Upper lobe of right lung (tissue), 1 donor: ENCODE data around the gene COA8. TPM values are rescaled to one million over a fixed set of nuclear protein-coding genes. Genes with fewer than 3 reads are reported as not detected.

Experiments used
- ATAC-seq: fragments of 200-7000 bp; cut with Tn5 transposase; one replicate; pipeline ENCODE4 v1.9.1; 2020; ENCODE audit warnings: mild to moderate bottlenecking, moderate library complexity
- DNase-seq: peaks from one replicate; pipeline ENCODE4 v3.0.0-alpha.2; 2020
- H3K27ac ChIP-seq: fragments of 200-600 bp; one replicate; pipeline ENCODE4 v1.8.0; 2022
- H3K27me3 ChIP-seq: fragments of 200-600 bp; one replicate; pipeline ENCODE4 v1.8.0; 2022; ENCODE audit warnings: mild to moderate bottlenecking
- H3K36me3 ChIP-seq: fragments of 200-600 bp; one replicate; pipeline ENCODE4 v1.8.0; 2022
- H3K4me1 ChIP-seq: fragments of 200-600 bp; one replicate; pipeline ENCODE4 v1.8.0; 2022
- H3K4me3 ChIP-seq: fragments of 200-600 bp; one replicate; pipeline ENCODE4 v1.8.0; 2022; ENCODE audit warnings: mild to moderate bottlenecking
- H3K9me3 ChIP-seq: fragments of 200-600 bp; one replicate; pipeline ENCODE4 v1.8.0; 2022
- intact Hi-C: fragments of 100-400 bp; cut with DNase I; formaldehyde crosslinking; loops from one replicate; pipeline ENCODE4 v1.11.0; 2022
- total RNA-seq: library from RNA; stranded (reverse); fragmentation: NEBNext Ultra II Directional; extraction: Animal tissue kit (Norgen Biotek cat#: 25700); gene quantifications from one replicate; pipeline ENCODE4 v1.2.1, GENCODE V29; 2021
- TF ChIP-seq, protein P1 (sequence below): fragments of 200-600 bp; IDR thresholded peaks from one replicate; pipeline ENCODE4 v1.8.0; 2022; ENCODE audit warnings: antibody characterized with exemption
- donor health status: DM: no; HTN: yes; CAD: no; lungs with severe emphysema.

The COA8 gene
- total RNA-seq, 1 donor from 2014 or later = 29.7 TPM

DNA sequence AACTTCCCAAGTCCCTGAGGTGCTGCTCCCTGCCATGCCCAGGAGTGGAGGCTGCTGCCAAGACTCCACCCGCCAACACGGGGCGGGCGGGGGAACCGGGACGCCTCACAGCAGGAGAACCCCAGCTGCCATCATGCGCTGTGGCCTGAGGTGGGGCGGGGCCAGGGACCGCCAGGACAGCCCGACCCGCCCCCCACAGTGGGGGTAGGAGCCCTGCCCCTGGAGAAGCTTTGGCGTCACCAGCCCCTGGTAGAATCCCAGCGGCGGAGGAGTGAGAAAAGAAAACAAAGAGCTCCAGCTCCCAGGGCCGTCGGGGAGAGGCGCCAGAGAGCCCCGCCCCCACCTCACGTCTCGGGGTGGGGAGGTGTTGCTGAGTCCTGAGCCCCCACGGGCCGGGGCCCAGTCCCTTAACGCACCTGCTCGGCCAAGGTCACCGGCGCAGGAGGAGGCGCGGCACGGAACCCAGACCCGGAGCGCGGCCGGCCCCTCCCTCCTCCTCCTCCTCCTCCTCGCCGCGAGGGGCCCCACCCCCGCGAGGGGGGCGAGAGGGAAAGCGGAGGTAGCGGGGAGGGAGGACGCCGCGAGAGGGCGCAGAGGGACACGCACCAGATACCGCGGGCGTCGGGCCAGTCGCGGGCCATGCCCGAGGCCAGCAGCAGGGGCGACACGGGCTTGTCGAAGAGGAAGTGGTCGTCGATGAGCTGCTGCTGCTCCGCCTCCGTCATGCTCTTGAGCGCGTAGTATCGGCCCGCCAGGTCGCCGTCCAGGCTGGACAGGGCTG, 41.9 kb upstream of the COA8 start:
- ATAC-seq (peak; percentile 80), DNase-seq (peak; percentile 94)
- H3K9me3 ChIP-seq = no peaks in the 10 kb centered on the region
- H3K4me1 ChIP-seq = peaks cover 51% of the 10 kb centered on the region
- intact Hi-C loops = no loop called here
- H3K27me3 ChIP-seq = no peaks in the 10 kb centered on the region
- TF ChIP-seq, protein P1, sequence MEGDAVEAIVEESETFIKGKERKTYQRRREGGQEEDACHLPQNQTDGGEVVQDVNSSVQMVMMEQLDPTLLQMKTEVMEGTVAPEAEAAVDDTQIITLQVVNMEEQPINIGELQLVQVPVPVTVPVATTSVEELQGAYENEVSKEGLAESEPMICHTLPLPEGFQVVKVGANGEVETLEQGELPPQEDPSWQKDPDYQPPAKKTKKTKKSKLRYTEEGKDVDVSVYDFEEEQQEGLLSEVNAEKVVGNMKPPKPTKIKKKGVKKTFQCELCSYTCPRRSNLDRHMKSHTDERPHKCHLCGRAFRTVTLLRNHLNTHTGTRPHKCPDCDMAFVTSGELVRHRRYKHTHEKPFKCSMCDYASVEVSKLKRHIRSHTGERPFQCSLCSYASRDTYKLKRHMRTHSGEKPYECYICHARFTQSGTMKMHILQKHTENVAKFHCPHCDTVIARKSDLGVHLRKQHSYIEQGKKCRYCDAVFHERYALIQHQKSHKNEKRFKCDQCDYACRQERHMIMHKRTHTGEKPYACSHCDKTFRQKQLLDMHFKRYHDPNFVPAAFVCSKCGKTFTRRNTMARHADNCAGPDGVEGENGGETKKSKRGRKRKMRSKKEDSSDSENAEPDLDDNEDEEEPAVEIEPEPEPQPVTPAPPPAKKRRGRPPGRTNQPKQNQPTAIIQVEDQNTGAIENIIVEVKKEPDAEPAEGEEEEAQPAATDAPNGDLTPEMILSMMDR = peak; percentile 64
- H3K27ac ChIP-seq = peak overlapping the region; percentile 84
- no peaks in the 10 kb centered on the region for H3K36me3 ChIP-seq
- H3K4me3 ChIP-seq = peak overlapping the region; percentile 69

DNA sequence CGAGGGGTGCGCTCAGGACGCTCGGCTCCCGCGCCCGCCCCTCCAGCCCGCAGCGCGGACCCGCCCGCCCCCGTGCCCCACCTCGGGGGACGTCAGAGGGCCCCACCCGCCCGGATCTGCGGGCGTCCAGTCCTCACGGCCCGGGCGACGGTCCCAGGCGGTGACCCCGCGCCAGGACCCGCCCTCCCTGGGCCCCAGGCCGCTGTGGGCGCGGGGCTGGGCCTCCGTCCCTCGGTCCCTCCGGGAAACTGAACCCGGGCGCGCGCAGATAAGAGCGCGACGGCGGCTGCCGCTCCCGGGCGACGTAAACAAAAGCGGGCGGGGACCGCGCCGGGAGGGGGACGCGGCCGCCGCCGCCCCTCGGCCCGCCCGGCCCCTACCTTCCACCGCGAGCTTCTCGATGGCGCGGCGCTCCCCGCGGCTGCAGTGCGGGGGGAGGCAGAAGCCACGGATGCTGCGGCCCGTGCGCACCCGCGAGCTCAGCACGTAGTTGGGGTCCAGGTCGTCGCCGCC, 41.3 kb upstream of the COA8 start:
- Histone ChIP-seq H3K36me3 (no peaks in the 10 kb centered on the region), H3K27me3 (no peaks in the 10 kb centered on the region), H3K9me3 (no peaks in the 10 kb centered on the region), H3K4me3 (peak overlapping the region; percentile 69), H3K27ac (peak overlapping the region; percentile 84), H3K4me1 (peaks cover 54% of the 10 kb centered on the region)
- TF ChIP-seq, protein P1 = no peak
- peak; percentile 57 for ATAC-seq
- DNase-seq = no peak
- intact Hi-C loops = no loop called here

DNA sequence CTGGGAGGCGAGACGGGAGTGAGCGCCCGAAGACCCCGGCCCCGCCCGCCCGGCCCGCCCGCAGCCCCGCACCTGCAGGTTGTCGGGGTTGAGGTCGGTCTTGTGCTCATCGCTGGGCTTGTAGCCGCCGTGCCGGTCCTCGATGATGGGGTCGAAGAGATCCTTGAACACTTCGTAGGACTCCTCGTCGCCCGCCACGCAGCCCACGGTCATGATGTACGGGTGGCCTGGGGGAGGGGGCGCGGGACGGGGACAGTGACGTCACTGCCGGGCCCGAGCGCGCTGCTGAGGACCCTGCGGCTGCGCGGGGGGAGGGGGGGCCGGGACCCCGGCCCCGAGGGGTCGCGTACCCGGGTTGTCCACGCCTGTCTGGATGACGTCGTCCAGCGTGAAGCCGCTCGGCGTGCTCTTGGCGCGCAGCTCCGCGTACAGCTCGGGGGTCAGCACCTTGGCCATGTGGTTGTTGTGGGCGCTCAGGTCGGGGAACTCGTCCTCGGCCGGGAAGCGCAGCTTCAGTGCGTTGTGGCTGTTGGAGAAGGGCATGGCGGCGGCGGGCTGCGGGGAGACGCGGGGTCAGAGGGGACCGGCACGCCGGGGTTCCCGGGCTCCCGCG, 40.7 kb upstream of the COA8 start:
- H3K4me3 ChIP-seq = peak overlapping the region; percentile 69
- no peaks in the 10 kb centered on the region for H3K36me3 ChIP-seq
- intact Hi-C loops = no loop called here
- H3K9me3 ChIP-seq = no peaks in the 10 kb centered on the region
- peaks cover 54% of the 10 kb centered on the region for H3K4me1 ChIP-seq
- peak overlapping the region; percentile 84 for H3K27ac ChIP-seq
- peak; percentile 71 for DNase-seq
- no peaks in the 10 kb centered on the region for H3K27me3 ChIP-seq
- TF ChIP-seq, protein P1 = no peak
- no peak for ATAC-seq

DNA sequence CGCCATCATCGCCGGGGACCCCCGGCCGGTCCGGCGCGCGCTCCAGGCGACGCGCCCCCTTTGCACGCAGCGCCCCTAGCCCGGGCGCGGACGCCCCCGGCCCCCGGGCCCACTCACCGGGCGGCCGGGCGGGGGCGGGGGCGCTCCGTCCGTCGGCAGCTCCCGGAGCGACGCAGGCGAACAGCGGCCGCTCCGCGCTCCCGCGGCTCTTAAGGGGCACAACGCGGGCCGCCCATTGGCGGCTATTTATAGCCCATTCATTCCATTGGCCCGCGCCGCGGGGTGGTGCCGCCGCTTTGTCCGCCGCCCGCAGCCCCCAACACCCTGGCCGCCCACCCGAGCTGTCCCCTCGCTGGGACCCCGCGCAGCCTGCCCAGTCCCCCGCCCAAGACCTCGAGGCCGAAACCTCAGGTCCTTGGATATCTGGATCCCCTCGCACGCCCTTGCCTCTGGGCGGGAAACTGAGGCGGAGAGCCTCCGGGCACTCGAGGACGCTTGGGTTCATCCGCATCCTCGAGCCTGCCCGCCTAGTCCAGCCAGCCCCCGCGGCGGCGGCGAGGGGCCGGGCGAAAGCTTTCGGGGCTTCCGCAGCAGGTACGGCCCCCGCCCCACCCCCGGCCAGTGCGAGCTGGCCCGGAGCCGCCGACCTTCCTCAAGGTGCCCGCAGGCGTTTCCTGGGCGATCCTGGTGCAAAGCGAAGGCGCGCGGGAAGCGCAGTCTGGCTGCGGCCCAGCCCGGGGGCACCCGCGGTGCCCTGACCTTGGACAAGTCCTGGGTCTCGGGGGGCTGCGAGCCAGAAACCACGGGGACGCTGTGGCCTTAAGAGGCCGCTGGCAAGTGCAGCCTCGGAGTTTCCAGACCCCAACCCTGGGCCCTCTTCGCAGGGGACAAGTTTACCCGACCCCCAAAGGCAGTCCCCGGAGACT, 39.8 kb upstream of the COA8 start, which contains the start of gene CKB:
CKB (minus strand) TSS at position 182 of the 926 bp plus-strand sequence. CDS start 337 bp downstream, outside the sequence.
- H3K27ac ChIP-seq = peak within 1 kb of the TSS; percentile 84
- DNase-seq (peak; percentile 86), ATAC-seq (peak; percentile 27)
- TF ChIP-seq, protein P1 = no peak
- intact Hi-C loops = no loop called here
- H3K36me3 ChIP-seq = no peaks in the 10 kb centered on the region
- H3K4me1 ChIP-seq = peaks cover 59% of the 10 kb centered on the region
- H3K9me3 ChIP-seq = no peaks in the 10 kb centered on the region
- H3K27me3 ChIP-seq = no peaks in the 10 kb centered on the region
- H3K4me3 ChIP-seq = peak within 1 kb of the TSS; percentile 69

DNA sequence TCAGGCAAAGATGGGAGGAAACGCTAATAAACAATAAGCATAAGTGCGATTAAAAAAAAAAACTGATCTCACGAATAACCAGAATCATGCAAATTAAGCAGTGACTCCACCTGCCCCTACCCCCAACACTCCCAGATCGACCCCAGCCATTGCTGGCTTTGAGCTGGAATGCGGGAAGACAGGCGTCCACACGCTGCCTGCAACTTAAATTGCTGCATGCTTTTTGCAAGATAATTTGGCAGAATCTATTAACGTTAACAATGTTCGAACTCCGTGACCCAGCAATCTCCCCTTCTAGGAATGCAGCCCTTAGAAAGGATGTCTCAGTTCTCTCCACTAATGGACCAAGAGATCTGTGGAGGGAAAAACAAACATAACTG, 39.2 kb upstream of the COA8 start:
- Histone ChIP-seq H3K27me3 (no peaks in the 10 kb centered on the region), H3K36me3 (no peaks in the 10 kb centered on the region), H3K4me3 (no peak overlapping the region), H3K27ac (no peak overlapping the region), H3K9me3 (no peaks in the 10 kb centered on the region), H3K4me1 (peaks cover 59% of the 10 kb centered on the region)
- ATAC-seq (no peak), DNase-seq (no peak)
- TF ChIP-seq, protein P1 = no peak
- intact Hi-C loops = no loop called here
